HG02678 (cell line): ENCODE measurements around the gene GRIK4.

ENCODE experiments used
- ATAC-seq: cut with Tn5 transposase; IDR thresholded peaks from one replicate; pipeline ENCODE4 v1.9.1; 2021; ENCODE audit warnings: mild to moderate bottlenecking, moderate library complexity; ENCODE audit not compliant: unreplicated experiment

GRIK4 gene

GRCh38 chr11:120660024-120660565, 148.5 kb downstream of the GRIK4 start:
- no peak for ATAC-seq

- no peak for ATAC-seq
These were observed 150.6 kb downstream of the GRIK4 start for GRCh38 chr11:120662071-120662676.

GRCh38 chr11:120663142-120663541, 151.6 kb downstream of the GRIK4 start:
- ATAC-seq = no peak

GRCh38 chr11:120666121-120666639, 154.6 kb downstream of the GRIK4 start:
- no peak for ATAC-seq

- no peak for ATAC-seq
These were observed 155.7 kb downstream of the GRIK4 start for GRCh38 chr11:120667281-120667680.

- no peak for ATAC-seq
These were observed 156.4 kb downstream of the GRIK4 start for GRCh38 chr11:120667934-120668333.

- ATAC-seq = no peak
These were observed 157.0 kb downstream of the GRIK4 start for GRCh38 chr11:120668537-120668936.

- no peak for ATAC-seq
These were observed 163.0 kb downstream of the GRIK4 start for GRCh38 chr11:120674542-120674941.

- no peak for ATAC-seq
These were observed 163.6 kb downstream of the GRIK4 start for GRCh38 chr11:120675171-120675570.

GRCh38 chr11:120676991-120677390, 165.4 kb downstream of the GRIK4 start:
- no peak for ATAC-seq

- ATAC-seq = no peak
These were observed 168.8 kb downstream of the GRIK4 start for GRCh38 chr11:120680322-120680721.

GRCh38 chr11:120681434-120682331, 170.1 kb downstream of the GRIK4 start:
- no peak for ATAC-seq

- ATAC-seq = no peak
These were observed 170.7 kb downstream of the GRIK4 start for GRCh38 chr11:120682332-120682649.

GRCh38 chr11:120682866-120683265, 171.3 kb downstream of the GRIK4 start:
- no peak for ATAC-seq

- no peak for ATAC-seq
These were observed 175.0 kb downstream of the GRIK4 start for GRCh38 chr11:120686516-120686915.

GRCh38 chr11:120688163-120688562, 176.6 kb downstream of the GRIK4 start:
- no peak for ATAC-seq

- ATAC-seq = no peak
These were observed 178.2 kb downstream of the GRIK4 start for GRCh38 chr11:120689596-120690275.

GRCh38 chr11:120690406-120690805, 178.9 kb downstream of the GRIK4 start:
- no peak for ATAC-seq

- ATAC-seq = no peak
These were observed 183.2 kb downstream of the GRIK4 start for GRCh38 chr11:120694726-120695125.

- no peak for ATAC-seq
These were observed 183.9 kb downstream of the GRIK4 start for GRCh38 chr11:120695426-120695825.

GRCh38 chr11:120695939-120696338, 184.4 kb downstream of the GRIK4 start:
- ATAC-seq = no peak
